Measurements from ENCODE around the gene SEL1L3.

DNA sequence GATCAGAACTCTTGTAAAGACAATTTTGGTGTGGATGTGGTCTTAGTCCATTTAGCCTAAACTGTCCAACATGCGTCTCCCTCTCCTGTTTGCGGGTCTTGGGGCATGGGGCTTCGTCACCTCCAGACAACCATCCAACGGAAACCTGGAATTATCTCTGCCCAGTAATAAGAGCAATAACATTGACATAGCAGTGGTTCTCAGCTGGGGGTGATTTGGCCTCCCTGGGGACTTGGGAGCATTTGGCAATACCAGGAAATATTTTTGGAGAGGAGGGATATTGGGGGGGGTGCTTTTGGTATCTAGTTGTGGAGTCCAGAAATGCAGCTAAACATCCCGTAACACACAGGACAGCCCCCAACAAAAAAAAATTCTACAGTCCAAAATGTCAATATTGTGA, 47.2 kb downstream of the SEL1L3 start:
- no peak for TF ChIP-seq ZBTB21 (tag by site-specific recombination; IDR thresholded peaks at IDR 0.05)
- TF ChIP-seq ZNF10 (tag by site-specific recombination; IDR thresholded peaks at IDR 0.05): no peak
- no peak for TF ChIP-seq ZNF274 (IDR thresholded peaks at IDR 0.05; ENCODE audit: low read length)
- TF ChIP-seq ZNF274 (tag by site-specific recombination; IDR thresholded peaks at IDR 0.05; ENCODE audit: borderline replicate concordance): no peak
- TF ChIP-seq, protein P1, sequence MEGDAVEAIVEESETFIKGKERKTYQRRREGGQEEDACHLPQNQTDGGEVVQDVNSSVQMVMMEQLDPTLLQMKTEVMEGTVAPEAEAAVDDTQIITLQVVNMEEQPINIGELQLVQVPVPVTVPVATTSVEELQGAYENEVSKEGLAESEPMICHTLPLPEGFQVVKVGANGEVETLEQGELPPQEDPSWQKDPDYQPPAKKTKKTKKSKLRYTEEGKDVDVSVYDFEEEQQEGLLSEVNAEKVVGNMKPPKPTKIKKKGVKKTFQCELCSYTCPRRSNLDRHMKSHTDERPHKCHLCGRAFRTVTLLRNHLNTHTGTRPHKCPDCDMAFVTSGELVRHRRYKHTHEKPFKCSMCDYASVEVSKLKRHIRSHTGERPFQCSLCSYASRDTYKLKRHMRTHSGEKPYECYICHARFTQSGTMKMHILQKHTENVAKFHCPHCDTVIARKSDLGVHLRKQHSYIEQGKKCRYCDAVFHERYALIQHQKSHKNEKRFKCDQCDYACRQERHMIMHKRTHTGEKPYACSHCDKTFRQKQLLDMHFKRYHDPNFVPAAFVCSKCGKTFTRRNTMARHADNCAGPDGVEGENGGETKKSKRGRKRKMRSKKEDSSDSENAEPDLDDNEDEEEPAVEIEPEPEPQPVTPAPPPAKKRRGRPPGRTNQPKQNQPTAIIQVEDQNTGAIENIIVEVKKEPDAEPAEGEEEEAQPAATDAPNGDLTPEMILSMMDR (tag by site-specific recombination; IDR thresholded peaks at IDR 0.05): no peak
- no peak for TF ChIP-seq SP2 (tag by site-specific recombination; IDR thresholded peaks at IDR 0.05)
- TF ChIP-seq, protein P2, sequence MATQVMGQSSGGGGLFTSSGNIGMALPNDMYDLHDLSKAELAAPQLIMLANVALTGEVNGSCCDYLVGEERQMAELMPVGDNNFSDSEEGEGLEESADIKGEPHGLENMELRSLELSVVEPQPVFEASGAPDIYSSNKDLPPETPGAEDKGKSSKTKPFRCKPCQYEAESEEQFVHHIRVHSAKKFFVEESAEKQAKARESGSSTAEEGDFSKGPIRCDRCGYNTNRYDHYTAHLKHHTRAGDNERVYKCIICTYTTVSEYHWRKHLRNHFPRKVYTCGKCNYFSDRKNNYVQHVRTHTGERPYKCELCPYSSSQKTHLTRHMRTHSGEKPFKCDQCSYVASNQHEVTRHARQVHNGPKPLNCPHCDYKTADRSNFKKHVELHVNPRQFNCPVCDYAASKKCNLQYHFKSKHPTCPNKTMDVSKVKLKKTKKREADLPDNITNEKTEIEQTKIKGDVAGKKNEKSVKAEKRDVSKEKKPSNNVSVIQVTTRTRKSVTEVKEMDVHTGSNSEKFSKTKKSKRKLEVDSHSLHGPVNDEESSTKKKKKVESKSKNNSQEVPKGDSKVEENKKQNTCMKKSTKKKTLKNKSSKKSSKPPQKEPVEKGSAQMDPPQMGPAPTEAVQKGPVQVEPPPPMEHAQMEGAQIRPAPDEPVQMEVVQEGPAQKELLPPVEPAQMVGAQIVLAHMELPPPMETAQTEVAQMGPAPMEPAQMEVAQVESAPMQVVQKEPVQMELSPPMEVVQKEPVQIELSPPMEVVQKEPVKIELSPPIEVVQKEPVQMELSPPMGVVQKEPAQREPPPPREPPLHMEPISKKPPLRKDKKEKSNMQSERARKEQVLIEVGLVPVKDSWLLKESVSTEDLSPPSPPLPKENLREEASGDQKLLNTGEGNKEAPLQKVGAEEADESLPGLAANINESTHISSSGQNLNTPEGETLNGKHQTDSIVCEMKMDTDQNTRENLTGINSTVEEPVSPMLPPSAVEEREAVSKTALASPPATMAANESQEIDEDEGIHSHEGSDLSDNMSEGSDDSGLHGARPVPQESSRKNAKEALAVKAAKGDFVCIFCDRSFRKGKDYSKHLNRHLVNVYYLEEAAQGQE (tag by site-specific recombination; IDR thresholded peaks at IDR 0.05): no peak
- no peak for TF ChIP-seq GLI4 (tag by site-specific recombination; IDR thresholded peaks at IDR 0.05)
- TF ChIP-seq, protein P3, sequence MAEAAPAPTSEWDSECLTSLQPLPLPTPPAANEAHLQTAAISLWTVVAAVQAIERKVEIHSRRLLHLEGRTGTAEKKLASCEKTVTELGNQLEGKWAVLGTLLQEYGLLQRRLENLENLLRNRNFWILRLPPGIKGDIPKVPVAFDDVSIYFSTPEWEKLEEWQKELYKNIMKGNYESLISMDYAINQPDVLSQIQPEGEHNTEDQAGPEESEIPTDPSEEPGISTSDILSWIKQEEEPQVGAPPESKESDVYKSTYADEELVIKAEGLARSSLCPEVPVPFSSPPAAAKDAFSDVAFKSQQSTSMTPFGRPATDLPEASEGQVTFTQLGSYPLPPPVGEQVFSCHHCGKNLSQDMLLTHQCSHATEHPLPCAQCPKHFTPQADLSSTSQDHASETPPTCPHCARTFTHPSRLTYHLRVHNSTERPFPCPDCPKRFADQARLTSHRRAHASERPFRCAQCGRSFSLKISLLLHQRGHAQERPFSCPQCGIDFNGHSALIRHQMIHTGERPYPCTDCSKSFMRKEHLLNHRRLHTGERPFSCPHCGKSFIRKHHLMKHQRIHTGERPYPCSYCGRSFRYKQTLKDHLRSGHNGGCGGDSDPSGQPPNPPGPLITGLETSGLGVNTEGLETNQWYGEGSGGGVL (tag by site-specific recombination; IDR thresholded peaks at IDR 0.05): no peak
- no peak for TF ChIP-seq PRDM1 (tag by site-specific recombination; IDR thresholded peaks at IDR 0.05)
- TF ChIP-seq YY1 (tag by site-specific recombination; IDR thresholded peaks at IDR 0.05): no peak
- no peak for TF ChIP-seq SETDB1 (IDR thresholded peaks at IDR 0.05; ENCODE audit: insufficient read length, low read length)
- TF ChIP-seq ZNF600 (tag by site-specific recombination; IDR thresholded peaks at IDR 0.05): no peak
